Heart right ventricle (tissue), 16 donors: ENCODE measurements around the gene MBP. TPM values are rescaled to one million over a fixed set of nuclear protein-coding genes. Genes with fewer than 3 reads are reported as not detected.

ENCODE experiments used
- ATAC-seq, 8 donors: fragments of 200-7000 bp; cut with Tn5 transposase; one replicate each; pipeline ENCODE4 v1.9.1; 2020; ENCODE audit warnings: mild to moderate bottlenecking in 8 of 8, moderate library complexity in 8 of 8, moderate number of reproducible peaks in 1 of 8
- DNase-seq, 2 donors: peaks; one replicate each; pipeline ENCODE4 v3.0.0-alpha.2; 2020
- H3K27ac ChIP-seq, 10 donors: fragments of 200-600 bp; sonication (generic) in 2 of 10; one replicate each; pipeline versions ENCODE4 v1.5.0 to v1.8.0; 2020 to 2022; ENCODE audit warnings: mild to moderate bottlenecking in 3 of 10
- H3K27me3 ChIP-seq, 7 donors: fragments of 200-600 bp; one replicate each; pipeline ENCODE4 v1.8.0; 2021 to 2022; ENCODE audit warnings: mild to moderate bottlenecking in 2 of 7
- H3K36me3 ChIP-seq, 9 donors: fragments of 200-600 bp; sonication (generic) in 1 of 9; one replicate each; pipeline versions ENCODE4 v1.5.0 to v1.8.0; 2020 to 2022; ENCODE audit warnings: mild to moderate bottlenecking in 2 of 9
- H3K4me1 ChIP-seq, 9 donors: fragments of 200-600 bp; sonication (generic) in 1 of 9; one replicate each; pipeline versions ENCODE4 v1.5.0 to v1.8.0; 2020 to 2022; ENCODE audit warnings: mild to moderate bottlenecking in 4 of 9
- H3K4me3 ChIP-seq, 10 donors: fragments of 200-600 bp; sonication (generic) in 2 of 10; one replicate each; pipeline versions ENCODE4 v1.5.0 to v1.8.0; 2020 to 2022; ENCODE audit warnings: mild to moderate bottlenecking in 7 of 10, moderate library complexity in 2 of 10
- H3K9me3 ChIP-seq, 11 donors: fragments of 200-600 bp in 10 of 11; sonication (generic) in 2 of 11; one replicate each; pipeline versions ENCODE4 v1.5.0 to v1.8.0; 2013 to 2022; ENCODE audit warnings: mild to moderate bottlenecking in 2 of 11, control low read depth in 1 of 11, moderate library complexity in 1 of 11
- WGBS, 2 donors: extraction: QIAGEN DNeasy Blood & Tissue Kit; methylation state at CpG; one replicate each; pipeline ENCODE4 v1.1.7; 2013; ENCODE audit warnings: inconsistent platforms in 1 of 2; 5-methylcytosine and 5-hydroxymethylcytosine counted together
- intact Hi-C, 10 donors: fragments of 100-400 bp; cut with DNase I; formaldehyde crosslinking; loops; one replicate each; pipeline versions ENCODE4 v1.11.1 to v1.14.2; 2022
- polyA plus RNA-seq, 2 donors: library from polyadenylated mRNA; stranded (reverse); fragments of 200-250 nt; gene quantifications; one replicate each; pipeline ENCODE4 v1.2.3, GENCODE V29; 2013
- total RNA-seq, 10 donors: library from RNA; stranded (reverse); fragmentation: NEBNext Ultra II Directional in 3 of 10; extraction: Animal tissue kit (Norgen Biotek cat#: 25700) in 3 of 10; gene quantifications; one replicate each; pipeline versions ENCODE4 v1.2.1 to v1.2.4, GENCODE V29; 2021 to 2023
- TF ChIP-seq, protein P1 (sequence below), 9 donors: fragments of 200-600 bp; sonication (generic) in 2 of 9; IDR thresholded peaks; one replicate each; pipeline versions ENCODE4 v1.5.0 to v1.8.0; 2021 to 2022; ENCODE audit warnings: antibody characterized with exemption in 9 of 9, mild to moderate bottlenecking in 5 of 9, moderate library complexity in 1 of 9
- donor health status: Arrhythmogenic right ventricular cardiomyopathy.
- donor health status: ischemic (EF 13 %, LVEDD 7.1; RV severe dilation, severe dysfunction).
- donor health status: healthy with polysubstance abuse.
- donor health status: DM: no; HTN: yes; CAD: no.
- donor health status: DM: no; HTN: no; CAD: no.
- donor health status: ischemic (EF 25% LVEDD 6.9; RV normal size, moderate dysfunction).
- donor health status: ischemic (EF 25% LVEDD 5.7; RV mildly dilated, moderate dysfunction).
- donor health status: healthy.
- donor health status: DM: yes; HTN: yes; CAD: no.
- donor health status: Ischemic cardiomyopathy.
- donor health status: ischemic (EF 35%, LVEDD 5.7; RV mildly dilated, moderate dysfunction).
- donor health status: nonischemic (EF 11% LVEDD 7.7; RV severe dilation, severe dysfunction).
- donor health status: DM: yes; HTN: yes; CAD: no.
- donor health status: PGD.
- donor health status: ischemic (EF 29% LVEDD 5.4; RV normal size, mild dysfunction).
- donor health status: nonischemic (EF 23%, LVEDD 6.1; RV moderate dilation, normal function).

MBP gene
- total and polyA plus RNA-seq, 12 donors, result 3.0 to 70.8 (median 43.9) TPM

DNA sequence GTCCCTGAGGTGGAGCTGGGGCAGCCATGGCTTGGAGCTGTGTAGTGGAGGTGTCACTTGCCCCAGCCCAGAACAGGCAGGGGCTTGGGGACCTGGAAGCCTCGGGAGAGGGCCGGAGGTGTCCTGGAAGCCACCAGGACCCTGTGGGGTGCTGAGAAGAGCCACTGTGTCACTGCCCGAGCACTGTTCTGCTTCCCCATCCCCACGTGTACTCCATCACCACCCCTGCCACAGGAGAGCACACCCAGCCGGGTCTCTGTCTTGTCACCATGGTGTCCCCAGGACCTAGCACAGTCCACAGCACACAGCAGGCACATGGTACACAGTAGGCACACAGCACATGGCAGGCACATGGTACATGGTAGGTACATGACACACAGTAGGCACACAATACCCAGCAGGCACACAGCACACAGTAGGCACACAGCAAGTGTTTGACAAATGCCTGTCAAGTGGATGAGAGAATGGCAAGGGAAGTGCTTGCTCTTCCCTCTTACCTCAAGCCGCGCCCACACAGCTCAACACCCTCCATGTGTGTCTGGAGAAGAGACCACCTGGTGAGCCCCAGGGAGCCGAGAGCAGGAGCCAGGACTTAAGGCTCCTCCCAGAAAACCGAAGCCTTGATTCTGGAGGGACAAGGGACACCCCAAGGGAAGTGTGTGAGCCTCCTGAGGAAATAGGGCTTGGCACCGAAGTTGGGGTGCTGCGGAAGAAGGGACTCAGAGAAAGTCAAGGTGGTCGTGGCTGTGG lies 13.3 kb downstream of the MBP start:
- intact Hi-C loops, result no loop called here
- no peaks in the 10 kb centered on the region for H3K9me3 ChIP-seq
- no peak for DNase-seq
- peaks cover 0 to 23% (median 0%) of the 10 kb centered on the region in 9 donors for H3K36me3 ChIP-seq
- no peak for ATAC-seq
- no peak overlapping the region for H3K27ac ChIP-seq
- WGBS, 2 donors, result 85 to 92% methylated on average over 12 of the region's 12 CpGs
- peaks cover under 1 to 41% (median 10%) of the 10 kb centered on the region in 9 donors for H3K4me1 ChIP-seq
- H3K4me3 ChIP-seq, result no peak overlapping the region
- TF ChIP-seq, protein P1, sequence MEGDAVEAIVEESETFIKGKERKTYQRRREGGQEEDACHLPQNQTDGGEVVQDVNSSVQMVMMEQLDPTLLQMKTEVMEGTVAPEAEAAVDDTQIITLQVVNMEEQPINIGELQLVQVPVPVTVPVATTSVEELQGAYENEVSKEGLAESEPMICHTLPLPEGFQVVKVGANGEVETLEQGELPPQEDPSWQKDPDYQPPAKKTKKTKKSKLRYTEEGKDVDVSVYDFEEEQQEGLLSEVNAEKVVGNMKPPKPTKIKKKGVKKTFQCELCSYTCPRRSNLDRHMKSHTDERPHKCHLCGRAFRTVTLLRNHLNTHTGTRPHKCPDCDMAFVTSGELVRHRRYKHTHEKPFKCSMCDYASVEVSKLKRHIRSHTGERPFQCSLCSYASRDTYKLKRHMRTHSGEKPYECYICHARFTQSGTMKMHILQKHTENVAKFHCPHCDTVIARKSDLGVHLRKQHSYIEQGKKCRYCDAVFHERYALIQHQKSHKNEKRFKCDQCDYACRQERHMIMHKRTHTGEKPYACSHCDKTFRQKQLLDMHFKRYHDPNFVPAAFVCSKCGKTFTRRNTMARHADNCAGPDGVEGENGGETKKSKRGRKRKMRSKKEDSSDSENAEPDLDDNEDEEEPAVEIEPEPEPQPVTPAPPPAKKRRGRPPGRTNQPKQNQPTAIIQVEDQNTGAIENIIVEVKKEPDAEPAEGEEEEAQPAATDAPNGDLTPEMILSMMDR (IDR thresholded peaks at IDR 0.05), result no peak
- no peaks in the 10 kb centered on the region for H3K27me3 ChIP-seq

DNA sequence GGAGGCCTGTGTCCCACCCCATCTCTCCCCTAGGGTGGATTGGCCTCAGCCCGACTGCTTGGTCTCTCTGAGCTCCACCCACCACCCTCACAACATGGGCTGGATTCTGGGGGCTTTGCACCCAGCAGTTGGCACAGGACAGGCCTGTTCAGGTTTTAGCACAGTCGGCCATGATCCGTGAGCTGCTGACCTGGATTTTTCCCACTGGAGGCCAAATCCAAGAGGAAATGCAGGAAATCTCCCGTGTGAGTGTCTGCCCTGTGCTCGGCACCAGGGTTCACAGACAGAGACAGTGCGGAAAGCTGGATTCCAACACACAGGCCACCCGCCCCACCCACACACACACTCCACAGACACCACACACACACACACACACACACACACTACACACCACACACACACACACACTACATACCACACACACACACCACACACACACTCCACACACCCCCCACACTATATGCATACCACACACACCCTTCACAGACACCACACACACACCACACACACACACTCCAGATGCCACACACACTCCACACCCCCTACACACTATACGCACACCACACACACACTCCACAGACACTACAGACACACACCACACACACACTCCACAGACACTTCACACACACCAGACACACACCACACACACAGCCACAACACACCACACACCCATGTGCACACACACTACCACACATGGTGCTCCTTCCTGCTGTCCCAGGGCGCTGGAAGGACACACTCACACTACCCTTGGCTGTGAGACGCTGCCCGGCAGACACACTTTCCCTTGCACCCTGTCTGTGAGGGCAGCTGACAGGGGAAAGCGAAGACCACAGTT lies 14.1 kb downstream of the MBP start:
- intact Hi-C loops, result no loop called here
- H3K36me3 ChIP-seq, result peaks cover 0 to 25% (median 0%) of the 10 kb centered on the region in 9 donors
- no peak for DNase-seq
- no peak overlapping the region for H3K4me3 ChIP-seq
- TF ChIP-seq, protein P1 (IDR thresholded peaks at IDR 0.05), result no peak
- no peak overlapping the region for H3K27ac ChIP-seq
- ATAC-seq, result no peak
- H3K4me1 ChIP-seq, result peaks cover 9 to 41% (median 18%) of the 10 kb centered on the region in 9 donors
- WGBS, 2 donors, result 90% methylated on average over 12 of the region's 12 CpGs
- H3K27me3 ChIP-seq, result no peaks in the 10 kb centered on the region
- no peaks in the 10 kb centered on the region for H3K9me3 ChIP-seq

DNA sequence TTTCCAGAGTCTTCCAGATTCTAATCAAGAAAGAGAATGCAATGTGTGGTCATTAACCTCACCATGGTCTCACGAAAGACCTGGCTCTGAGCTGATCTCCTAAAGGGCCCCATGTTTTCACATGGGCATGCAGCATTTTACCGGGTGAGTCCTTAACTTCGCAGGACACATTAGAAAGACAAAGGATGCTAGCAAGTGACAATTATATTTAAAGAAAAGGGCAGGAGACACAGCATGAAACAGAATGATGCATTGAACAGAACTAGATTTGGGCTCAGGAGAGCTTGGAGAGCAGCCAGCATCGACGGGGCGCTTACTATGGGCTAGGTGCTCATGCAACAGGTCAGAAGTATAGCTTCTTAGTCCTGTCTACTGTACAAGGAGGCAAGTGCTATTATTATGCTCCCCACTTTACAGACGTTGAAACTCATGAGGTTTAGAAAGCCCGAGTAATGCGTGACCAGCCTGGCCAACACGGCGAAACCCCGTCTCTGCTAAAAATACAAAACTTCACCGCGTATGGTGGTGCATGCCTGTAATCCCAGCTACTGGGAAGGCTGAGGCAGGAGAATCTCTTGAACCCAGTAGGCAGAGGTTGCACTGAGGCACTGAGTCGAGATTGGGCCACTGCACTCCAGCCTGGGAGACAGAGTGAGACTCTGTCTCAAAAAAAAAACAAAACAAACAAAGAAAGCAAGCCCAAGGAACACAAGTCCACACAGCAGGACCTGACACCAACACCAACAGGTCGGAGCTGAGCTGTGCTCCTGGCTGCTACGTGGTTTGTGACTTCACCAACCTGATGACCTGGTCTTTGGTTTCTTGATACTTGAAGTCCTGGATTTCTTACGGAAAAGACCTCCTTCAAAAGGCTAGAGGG lies 16.1 kb downstream of the MBP start:
- ATAC-seq (no peak), DNase-seq (no peak)
- intact Hi-C loops, result no loop called here
- 91 to 92% methylated on average over 18 of the region's 18 CpGs for WGBS, 2 donors
- peaks cover 0 to 26% (median 0%) of the 10 kb centered on the region in 9 donors for H3K36me3 ChIP-seq
- no peak overlapping the region for H3K27ac ChIP-seq
- no peaks in the 10 kb centered on the region for H3K27me3 ChIP-seq
- no peak overlapping the region for H3K4me3 ChIP-seq
- H3K9me3 ChIP-seq, result no peaks in the 10 kb centered on the region
- peaks cover 13 to 50% (median 22%) of the 10 kb centered on the region in 9 donors for H3K4me1 ChIP-seq
- TF ChIP-seq, protein P1 (IDR thresholded peaks at IDR 0.05), result no peak
